Measurements from ENCODE around the gene TBX3.
A peak's percentile ranks its signal among the peaks of the same experiment; 100 is the strongest.

Gene TBX3

GRCh38 chr12:114657597-114657920 lies 26.4 kb downstream of the TBX3 start:
- Histone ChIP-seq H3K27ac (ENCODE audit: low read length) (no peak overlapping the region), H3K27me3 (ENCODE audit: control insufficient read depth, insufficient read depth, low read length) (no peaks in the 10 kb centered on the region; the same call in 1 of the 2 replicates), H3K4me3 (ENCODE audit: low read length) (no peak overlapping the region), H3K9me3 (ENCODE audit: control insufficient read depth, insufficient read depth, low read length) (no peaks in the 10 kb centered on the region), H3K36me3 (ENCODE audit: control insufficient read depth, insufficient read depth, low read length) (no peaks in the 10 kb centered on the region), H3K4me1 (ENCODE audit: control insufficient read depth, insufficient read depth, low read length) (peaks cover 2% of the 10 kb centered on the region; the same call in 1 of the 2 replicates)
- no CpG with 5 or more reads among the region's 6 CpGs for WGBS (ENCODE audit: insufficient coverage, insufficient read length)
- no peak for DNase-seq (ENCODE audit: low read depth, low spot score)

- Histone ChIP-seq H3K9me3 (ENCODE audit: control insufficient read depth, insufficient read depth, low read length) (no peaks in the 10 kb centered on the region), H3K36me3 (ENCODE audit: control insufficient read depth, insufficient read depth, low read length) (no peaks in the 10 kb centered on the region), H3K4me3 (ENCODE audit: low read length) (no peak overlapping the region), H3K4me1 (ENCODE audit: control insufficient read depth, insufficient read depth, low read length) (peaks cover 2% of the 10 kb centered on the region; the same call in 1 of the 2 replicates), H3K27ac (ENCODE audit: low read length) (no peak overlapping the region), H3K27me3 (ENCODE audit: control insufficient read depth, insufficient read depth, low read length) (no peaks in the 10 kb centered on the region)
- WGBS (ENCODE audit: insufficient coverage, insufficient read length): no CpG with 5 or more reads among the region's 8 CpGs
- no peak for DNase-seq (ENCODE audit: low read depth, low spot score)
Observed at GRCh38 chr12:114656906-114657596, 26.9 kb downstream of the TBX3 start.

GRCh38 chr12:114655934-114656749 lies 27.8 kb downstream of the TBX3 start:
- no peak overlapping the region for H3K4me3 ChIP-seq (ENCODE audit: low read length)
- no peak for DNase-seq (ENCODE audit: low read depth, low spot score)
- no peaks in the 10 kb centered on the region for H3K27me3 ChIP-seq (ENCODE audit: control insufficient read depth, insufficient read depth, low read length)
- peaks cover 2% of the 10 kb centered on the region; the same call in 1 of the 2 replicates for H3K4me1 ChIP-seq (ENCODE audit: control insufficient read depth, insufficient read depth, low read length)
- H3K9me3 ChIP-seq (ENCODE audit: control insufficient read depth, insufficient read depth, low read length): no peaks in the 10 kb centered on the region
- no CpG with 5 or more reads among the region's 12 CpGs for WGBS (ENCODE audit: insufficient coverage, insufficient read length)
- H3K36me3 ChIP-seq (ENCODE audit: control insufficient read depth, insufficient read depth, low read length): no peaks in the 10 kb centered on the region
- H3K27ac ChIP-seq (ENCODE audit: low read length): no peak overlapping the region

GRCh38 chr12:114649585-114649984 lies 34.4 kb downstream of the TBX3 start:
- WGBS (ENCODE audit: insufficient coverage, insufficient read length): no CpG with 5 or more reads among the region's 10 CpGs

GRCh38 chr12:114648711-114649110 lies 35.3 kb downstream of the TBX3 start:
- no peak for DNase-seq (ENCODE audit: low read depth, low spot score)
- H3K27me3 ChIP-seq (ENCODE audit: control insufficient read depth, insufficient read depth, low read length): no peaks in the 10 kb centered on the region
- WGBS (ENCODE audit: insufficient coverage, insufficient read length): no CpG with 5 or more reads among the region's 3 CpGs
- H3K9me3 ChIP-seq (ENCODE audit: control insufficient read depth, insufficient read depth, low read length): no peaks in the 10 kb centered on the region
- no peak overlapping the region for H3K27ac ChIP-seq (ENCODE audit: low read length)
- H3K4me1 ChIP-seq (ENCODE audit: control insufficient read depth, insufficient read depth, low read length): no peaks in the 10 kb centered on the region
- no peak overlapping the region for H3K4me3 ChIP-seq (ENCODE audit: low read length)
- H3K36me3 ChIP-seq (ENCODE audit: control insufficient read depth, insufficient read depth, low read length): no peaks in the 10 kb centered on the region

More at GRCh38 chr12:114649585-114649984, 34.4 kb downstream of the TBX3 start:
- H3K4me3 ChIP-seq (ENCODE audit: low read length): no peak overlapping the region
- no peak overlapping the region for H3K27ac ChIP-seq (ENCODE audit: low read length)
- H3K9me3 ChIP-seq (ENCODE audit: control insufficient read depth, insufficient read depth, low read length): no peaks in the 10 kb centered on the region
- H3K36me3 ChIP-seq (ENCODE audit: control insufficient read depth, insufficient read depth, low read length): no peaks in the 10 kb centered on the region
- no peaks in the 10 kb centered on the region for H3K4me1 ChIP-seq (ENCODE audit: control insufficient read depth, insufficient read depth, low read length)
- H3K27me3 ChIP-seq (ENCODE audit: control insufficient read depth, insufficient read depth, low read length): no peaks in the 10 kb centered on the region
- no peak for DNase-seq (ENCODE audit: low read depth, low spot score)

- peak; percentile 64 for DNase-seq (ENCODE audit: low read depth, low spot score)
- Histone ChIP-seq H3K4me1 (ENCODE audit: control insufficient read depth, insufficient read depth, low read length) (peaks cover 5% of the 10 kb centered on the region; the same call in 1 of the 2 replicates), H3K9me3 (ENCODE audit: control insufficient read depth, insufficient read depth, low read length) (no peaks in the 10 kb centered on the region), H3K27ac (ENCODE audit: low read length) (no peak overlapping the region), H3K36me3 (ENCODE audit: control insufficient read depth, insufficient read depth, low read length) (no peaks in the 10 kb centered on the region), H3K27me3 (ENCODE audit: control insufficient read depth, insufficient read depth, low read length) (peaks cover 2% of the 10 kb centered on the region; the same call in 1 of the 2 replicates), H3K4me3 (ENCODE audit: low read length) (no peak overlapping the region)
- no CpG with 5 or more reads among the region's 6 CpGs for WGBS (ENCODE audit: insufficient coverage, insufficient read length)
Observed at GRCh38 chr12:114638790-114639435, 45.1 kb downstream of the TBX3 start.

- WGBS (ENCODE audit: insufficient coverage, insufficient read length): no CpG with 5 or more reads among the region's 15 CpGs
- DNase-seq (ENCODE audit: low read depth, low spot score): no peak
- Histone ChIP-seq H3K36me3 (ENCODE audit: control insufficient read depth, insufficient read depth, low read length) (no peaks in the 10 kb centered on the region), H3K27me3 (ENCODE audit: control insufficient read depth, insufficient read depth, low read length) (peaks cover 2% of the 10 kb centered on the region; the same call in 1 of the 2 replicates), H3K4me3 (ENCODE audit: low read length) (no peak overlapping the region), H3K27ac (ENCODE audit: low read length) (no peak overlapping the region), H3K9me3 (ENCODE audit: control insufficient read depth, insufficient read depth, low read length) (no peaks in the 10 kb centered on the region), H3K4me1 (ENCODE audit: control insufficient read depth, insufficient read depth, low read length) (peaks cover 5% of the 10 kb centered on the region; the same call in 1 of the 2 replicates)
Observed at GRCh38 chr12:114636723-114637480, 47.1 kb downstream of the TBX3 start.

- WGBS (ENCODE audit: insufficient coverage, insufficient read length): no CpG with 5 or more reads among the region's 7 CpGs
- Histone ChIP-seq H3K36me3 (ENCODE audit: control insufficient read depth, insufficient read depth, low read length) (no peaks in the 10 kb centered on the region), H3K27ac (ENCODE audit: low read length) (no peak overlapping the region), H3K4me3 (ENCODE audit: low read length) (no peak overlapping the region), H3K9me3 (ENCODE audit: control insufficient read depth, insufficient read depth, low read length) (no peaks in the 10 kb centered on the region), H3K4me1 (ENCODE audit: control insufficient read depth, insufficient read depth, low read length) (no peaks in the 10 kb centered on the region), H3K27me3 (ENCODE audit: control insufficient read depth, insufficient read depth, low read length) (no peaks in the 10 kb centered on the region)
- DNase-seq (ENCODE audit: low read depth, low spot score): no peak
Observed at GRCh38 chr12:114631242-114631641, 52.7 kb downstream of the TBX3 start.

GRCh38 chr12:114628199-114628598 lies 55.8 kb downstream of the TBX3 start:
- Histone ChIP-seq H3K36me3 (ENCODE audit: control insufficient read depth, insufficient read depth, low read length) (no peaks in the 10 kb centered on the region), H3K9me3 (ENCODE audit: control insufficient read depth, insufficient read depth, low read length) (no peaks in the 10 kb centered on the region), H3K4me3 (ENCODE audit: low read length) (no peak overlapping the region), H3K4me1 (ENCODE audit: control insufficient read depth, insufficient read depth, low read length) (no peaks in the 10 kb centered on the region), H3K27me3 (ENCODE audit: control insufficient read depth, insufficient read depth, low read length) (no peaks in the 10 kb centered on the region), H3K27ac (ENCODE audit: low read length) (no peak overlapping the region)
- no CpG with 5 or more reads among the region's 5 CpGs for WGBS (ENCODE audit: insufficient coverage, insufficient read length)
- no peak for DNase-seq (ENCODE audit: low read depth, low spot score)

- Histone ChIP-seq H3K36me3 (ENCODE audit: control insufficient read depth, insufficient read depth, low read length) (no peaks in the 10 kb centered on the region), H3K4me3 (ENCODE audit: low read length) (no peak overlapping the region), H3K9me3 (ENCODE audit: control insufficient read depth, insufficient read depth, low read length) (no peaks in the 10 kb centered on the region), H3K4me1 (ENCODE audit: control insufficient read depth, insufficient read depth, low read length) (no peaks in the 10 kb centered on the region), H3K27me3 (ENCODE audit: control insufficient read depth, insufficient read depth, low read length) (no peaks in the 10 kb centered on the region), H3K27ac (ENCODE audit: low read length) (no peak overlapping the region)
- no peak for DNase-seq (ENCODE audit: low read depth, low spot score)
Observed at GRCh38 chr12:114627393-114627792, 56.6 kb downstream of the TBX3 start.
